WERI-Rb-1 (cell line): ENCODE data around the gene SARS1.
"Not testable (repeated sequence)": the region's sequence is repeated elsewhere in the genome, so short reads cannot be mapped to it uniquely, and the experiment has no call there.

ENCODE experiments used
- DNase-seq: peaks from one replicate; pipeline ENCODE4 v3.0.0-alpha.2; 2020
- H3K27ac ChIP-seq: fragments of 250-450 bp; sonication (Bioruptor Pico); 2 replicates; pipeline ENCODE4 v1.5.1; 2020; ENCODE audit warnings: mild to moderate bottlenecking, moderate library complexity
- H3K27me3 ChIP-seq: fragments of 250-450 bp; sonication (Bioruptor Pico); 2 replicates; pipeline ENCODE4 v1.5.1; 2021; ENCODE audit warnings: mild to moderate bottlenecking, low read depth, moderate library complexity; ENCODE audit not compliant: insufficient read depth, severe bottlenecking
- H3K36me3 ChIP-seq: fragments of 250-450 bp; sonication (Bioruptor Pico); 2 replicates; pipeline ENCODE4 v1.5.1; 2020; ENCODE audit warnings: mild to moderate bottlenecking, moderate library complexity
- H3K4me3 ChIP-seq: 2 replicates; pipeline ENCODE4 v1.5.1; 2011; ENCODE audit warnings: low read depth, mild to moderate bottlenecking, control low read depth, low read length
- H3K9me3 ChIP-seq: fragments of 250-450 bp; sonication (Bioruptor Pico); 2 replicates; pipeline ENCODE4 v1.5.1; 2021; ENCODE audit warnings: mild to moderate bottlenecking, moderate library complexity; ENCODE audit not compliant: severe bottlenecking
- TF ChIP-seq, protein P1 (sequence below): IDR thresholded peaks from 2 replicates; pipeline ENCODE4 v1.5.1; 2011; ENCODE audit warnings: low read depth, mild to moderate bottlenecking, control low read depth, inconsistent platforms, low read length

The SARS1 gene

DNA sequence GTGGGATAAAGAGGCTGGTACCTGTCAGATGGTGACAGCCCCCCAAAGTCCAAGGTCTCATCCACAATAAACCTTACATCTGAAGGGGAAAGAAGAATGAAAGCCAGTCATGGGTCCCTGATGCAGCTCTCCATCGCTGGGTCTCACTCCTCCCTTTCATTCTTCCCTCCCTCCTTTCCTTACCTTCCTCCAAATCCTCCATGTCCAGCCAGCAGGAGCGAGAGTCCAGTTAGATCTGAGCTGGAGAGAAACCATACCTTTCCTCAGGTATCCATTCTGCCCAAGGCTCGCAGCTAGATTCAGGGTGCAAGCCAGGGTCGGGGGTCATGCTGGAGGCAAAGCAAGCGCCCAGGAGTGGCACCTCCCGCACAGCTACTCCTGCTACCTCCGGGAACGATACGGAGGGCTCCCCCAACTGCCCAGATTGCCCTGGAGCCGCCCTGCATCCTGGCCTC lies 68.8 kb downstream of the SARS1 start:
- H3K27me3 ChIP-seq = no peaks in the 10 kb centered on the region
- H3K4me3 ChIP-seq = peak overlapping the region; percentile 66
- H3K36me3 ChIP-seq = peaks cover 37% of the 10 kb centered on the region
- no peak for DNase-seq
- TF ChIP-seq, protein P1, sequence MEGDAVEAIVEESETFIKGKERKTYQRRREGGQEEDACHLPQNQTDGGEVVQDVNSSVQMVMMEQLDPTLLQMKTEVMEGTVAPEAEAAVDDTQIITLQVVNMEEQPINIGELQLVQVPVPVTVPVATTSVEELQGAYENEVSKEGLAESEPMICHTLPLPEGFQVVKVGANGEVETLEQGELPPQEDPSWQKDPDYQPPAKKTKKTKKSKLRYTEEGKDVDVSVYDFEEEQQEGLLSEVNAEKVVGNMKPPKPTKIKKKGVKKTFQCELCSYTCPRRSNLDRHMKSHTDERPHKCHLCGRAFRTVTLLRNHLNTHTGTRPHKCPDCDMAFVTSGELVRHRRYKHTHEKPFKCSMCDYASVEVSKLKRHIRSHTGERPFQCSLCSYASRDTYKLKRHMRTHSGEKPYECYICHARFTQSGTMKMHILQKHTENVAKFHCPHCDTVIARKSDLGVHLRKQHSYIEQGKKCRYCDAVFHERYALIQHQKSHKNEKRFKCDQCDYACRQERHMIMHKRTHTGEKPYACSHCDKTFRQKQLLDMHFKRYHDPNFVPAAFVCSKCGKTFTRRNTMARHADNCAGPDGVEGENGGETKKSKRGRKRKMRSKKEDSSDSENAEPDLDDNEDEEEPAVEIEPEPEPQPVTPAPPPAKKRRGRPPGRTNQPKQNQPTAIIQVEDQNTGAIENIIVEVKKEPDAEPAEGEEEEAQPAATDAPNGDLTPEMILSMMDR = 0 out of 2 replicates have a peak, but pooled peaks have one; percentile 10
- peak overlapping the region; percentile 91 for H3K27ac ChIP-seq
- no peaks in the 10 kb centered on the region for H3K9me3 ChIP-seq

DNA sequence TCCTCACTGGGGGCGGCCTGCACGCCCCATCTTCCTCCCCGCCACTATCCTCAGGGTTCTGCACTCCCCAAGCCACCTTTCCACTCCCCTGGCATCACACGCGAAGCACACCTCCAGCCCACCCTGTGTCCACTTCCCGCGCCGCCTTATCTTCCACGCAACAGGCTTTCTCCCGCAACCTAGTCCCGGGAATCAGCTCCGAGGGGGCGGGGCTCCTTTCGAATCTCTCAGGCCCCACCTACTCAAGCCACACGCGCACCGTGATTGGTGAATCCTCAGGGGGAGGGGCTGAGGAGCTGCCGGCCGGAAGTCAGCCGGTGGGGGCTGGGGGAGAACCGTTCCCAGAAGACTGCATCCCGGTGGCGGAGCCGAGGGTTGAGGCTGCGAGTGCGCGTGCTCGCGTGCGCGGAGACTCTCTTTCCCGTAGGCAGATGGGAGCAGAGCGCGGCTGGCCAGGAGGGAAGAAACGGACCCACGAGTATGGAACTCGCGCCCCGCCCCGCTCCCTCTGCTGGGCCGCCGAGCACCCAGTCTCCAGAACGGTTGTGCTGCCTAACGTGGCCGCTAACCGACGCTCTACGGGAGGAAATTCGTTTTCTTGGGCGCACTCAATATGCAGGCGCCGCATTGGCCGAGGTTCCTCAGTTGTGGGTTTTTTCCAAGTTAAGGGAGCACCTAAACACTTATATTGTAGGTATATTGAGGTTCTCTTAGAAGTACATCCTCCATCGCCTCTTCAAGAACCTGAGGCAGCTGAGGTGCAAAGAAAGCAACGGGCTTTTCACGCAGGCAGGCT lies 69.4 kb downstream of the SARS1 start, which contains the start of gene PSRC1:
PSRC1 (minus strand) TSS at position 194 of the 796 bp plus-strand sequence.
- peak within 1 kb of the TSS; percentile 91 for H3K27ac ChIP-seq
- no peaks in the 10 kb centered on the region for H3K27me3 ChIP-seq
- no peaks in the 10 kb centered on the region for H3K9me3 ChIP-seq
- H3K4me3 ChIP-seq = peak within 1 kb of the TSS; percentile 66
- TF ChIP-seq, protein P1 = peak; percentile 38
- H3K36me3 ChIP-seq = peaks cover 31% of the 10 kb centered on the region
- DNase-seq = peak; percentile 99

DNA sequence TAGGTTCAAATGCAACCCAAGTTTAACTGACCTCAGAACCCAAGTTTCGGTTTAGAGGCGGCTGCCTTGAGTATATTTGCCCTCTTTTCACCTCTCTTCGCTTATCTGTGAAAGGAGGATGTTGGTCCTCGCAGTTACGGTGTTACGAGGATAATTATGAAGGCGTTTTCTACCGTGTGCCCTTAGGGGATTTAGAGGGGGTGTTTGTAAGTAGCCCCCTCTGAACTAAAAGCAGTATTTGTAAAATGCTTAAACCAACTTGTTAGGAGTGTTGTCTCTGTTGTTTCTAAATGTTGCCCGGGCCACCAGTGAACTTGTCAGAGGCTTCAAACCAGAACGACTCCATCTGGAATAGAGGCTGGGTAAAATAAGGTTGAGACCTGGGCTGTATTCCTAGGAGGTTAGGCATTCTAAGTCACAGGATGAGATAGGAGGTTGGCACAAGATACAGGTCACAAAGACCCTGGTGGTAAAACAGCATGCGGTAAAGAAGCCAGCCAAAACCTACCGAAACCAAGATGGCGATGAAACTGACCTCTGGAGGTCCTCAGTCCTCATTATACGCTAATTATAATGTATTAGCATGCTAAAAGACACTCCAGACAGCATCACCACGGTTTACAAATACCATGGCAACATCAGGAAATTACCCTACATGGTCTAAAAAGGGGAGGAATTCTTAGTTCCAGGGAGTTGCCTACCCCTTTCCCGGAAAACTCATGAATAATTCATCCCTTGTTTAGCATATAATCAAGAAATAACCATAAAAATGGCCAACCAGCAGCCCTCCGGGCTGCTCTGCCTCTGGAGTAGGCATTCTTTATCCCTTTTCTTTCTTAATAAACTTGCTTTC lies 70.3 kb downstream of the SARS1 start:
- peaks cover 24% of the 10 kb centered on the region for H3K36me3 ChIP-seq
- no peaks in the 10 kb centered on the region for H3K9me3 ChIP-seq
- TF ChIP-seq, protein P1 = no peak
- no peak for DNase-seq
- H3K27me3 ChIP-seq = no peaks in the 10 kb centered on the region
- peak overlapping the region; percentile 91 for H3K27ac ChIP-seq
- peak overlapping the region; percentile 66 for H3K4me3 ChIP-seq

DNA sequence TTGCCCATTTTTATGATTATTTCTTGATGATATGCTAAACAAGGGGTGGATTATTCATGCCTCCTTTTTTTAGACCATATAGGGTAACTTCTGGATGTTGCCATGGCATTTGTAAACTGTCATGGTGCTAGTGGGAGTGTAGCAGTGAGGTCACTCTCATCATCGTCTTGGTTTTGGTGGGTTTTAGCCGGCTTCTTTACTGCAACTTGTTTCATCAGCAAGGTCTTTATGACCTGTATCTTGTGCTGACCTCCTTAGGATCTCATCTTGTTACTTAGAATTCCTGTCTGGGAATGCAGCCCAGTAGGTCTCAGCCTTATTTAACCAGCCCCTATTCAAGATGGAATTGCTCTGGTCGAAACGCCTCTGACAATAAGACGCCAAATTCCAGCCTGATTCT lies 73.0 kb downstream of the SARS1 start:
- H3K36me3 ChIP-seq, H3K4me3 ChIP-seq, H3K9me3 ChIP-seq, H3K27me3 ChIP-seq, DNase-seq, H3K27ac ChIP-seq: not testable (repeated sequence)
